Brain microvascular endothelial cell (primary cell): ENCODE measurements around the gene FSD2.

ENCODE experiments used
- DNase-seq: peaks from one replicate; pipeline ENCODE4 v3.0.0-alpha.2; 2020
- H3K27ac ChIP-seq: fragments of 250-450 bp; sonication (Bioruptor Pico); 2 replicates; pipeline ENCODE4 v1.5.1; 2020; ENCODE audit warnings: mild to moderate bottlenecking, moderate library complexity
- H3K27me3 ChIP-seq: fragments of 250-450 bp; sonication (Bioruptor Pico); replicated peaks from 2 replicates; pipeline ENCODE4 v1.5.1; 2020; ENCODE audit warnings: mild to moderate bottlenecking
- H3K36me3 ChIP-seq: fragments of 250-450 bp; sonication (Bioruptor Pico); replicated peaks from 2 replicates; pipeline ENCODE4 v1.5.1; 2020; ENCODE audit warnings: mild to moderate bottlenecking
- H3K4me3 ChIP-seq: 2 replicates; pipeline ENCODE4 v1.5.1; 2011; ENCODE audit warnings: low read depth, mild to moderate bottlenecking, control low read depth, low read length, moderate library complexity
- in situ Hi-C: cut with HindIII; loops from 2 replicates; pipeline ENCODE4 v1.10.0; 2017; ENCODE audit warnings: low sequenced_read_pairs, low pct_ligation_motif_present
- TF ChIP-seq, protein P1 (sequence below): IDR thresholded peaks from 2 replicates; pipeline ENCODE4 v1.5.1; 2011; ENCODE audit warnings: low read depth, mild to moderate bottlenecking, moderate library complexity, low read length, control low read depth, inconsistent platforms; ENCODE audit errors: missing control alignments

The FSD2 gene

DNA sequence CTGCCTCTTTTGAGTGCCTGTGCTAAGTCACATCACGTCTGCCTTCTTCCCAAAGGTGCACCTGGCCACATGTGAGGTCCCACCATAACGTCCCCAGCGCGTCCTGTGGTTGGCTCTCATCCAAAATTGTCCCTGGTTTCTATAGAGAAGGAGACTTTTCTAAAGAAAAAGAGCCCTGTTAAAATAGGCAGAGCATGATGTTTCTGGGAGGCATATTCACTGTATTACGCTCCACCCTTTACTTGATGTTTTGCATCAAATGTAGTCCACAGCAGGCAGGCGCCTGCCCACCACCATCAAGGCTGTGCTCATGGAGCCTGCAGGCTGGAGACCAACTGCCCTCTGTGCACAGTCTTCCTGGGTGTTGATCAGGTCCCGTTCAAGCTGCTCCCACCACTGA is 39.8 kb upstream of the FSD2 start:
- Histone ChIP-seq H3K27ac (no peak overlapping the region), H3K36me3 (no peaks in the 10 kb centered on the region), H3K27me3 (no peaks in the 10 kb centered on the region), H3K4me3 (no peak overlapping the region)
- TF ChIP-seq, protein P1, sequence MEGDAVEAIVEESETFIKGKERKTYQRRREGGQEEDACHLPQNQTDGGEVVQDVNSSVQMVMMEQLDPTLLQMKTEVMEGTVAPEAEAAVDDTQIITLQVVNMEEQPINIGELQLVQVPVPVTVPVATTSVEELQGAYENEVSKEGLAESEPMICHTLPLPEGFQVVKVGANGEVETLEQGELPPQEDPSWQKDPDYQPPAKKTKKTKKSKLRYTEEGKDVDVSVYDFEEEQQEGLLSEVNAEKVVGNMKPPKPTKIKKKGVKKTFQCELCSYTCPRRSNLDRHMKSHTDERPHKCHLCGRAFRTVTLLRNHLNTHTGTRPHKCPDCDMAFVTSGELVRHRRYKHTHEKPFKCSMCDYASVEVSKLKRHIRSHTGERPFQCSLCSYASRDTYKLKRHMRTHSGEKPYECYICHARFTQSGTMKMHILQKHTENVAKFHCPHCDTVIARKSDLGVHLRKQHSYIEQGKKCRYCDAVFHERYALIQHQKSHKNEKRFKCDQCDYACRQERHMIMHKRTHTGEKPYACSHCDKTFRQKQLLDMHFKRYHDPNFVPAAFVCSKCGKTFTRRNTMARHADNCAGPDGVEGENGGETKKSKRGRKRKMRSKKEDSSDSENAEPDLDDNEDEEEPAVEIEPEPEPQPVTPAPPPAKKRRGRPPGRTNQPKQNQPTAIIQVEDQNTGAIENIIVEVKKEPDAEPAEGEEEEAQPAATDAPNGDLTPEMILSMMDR: no peak
- in situ Hi-C loops: no loop called here
- DNase-seq: no peak

DNA sequence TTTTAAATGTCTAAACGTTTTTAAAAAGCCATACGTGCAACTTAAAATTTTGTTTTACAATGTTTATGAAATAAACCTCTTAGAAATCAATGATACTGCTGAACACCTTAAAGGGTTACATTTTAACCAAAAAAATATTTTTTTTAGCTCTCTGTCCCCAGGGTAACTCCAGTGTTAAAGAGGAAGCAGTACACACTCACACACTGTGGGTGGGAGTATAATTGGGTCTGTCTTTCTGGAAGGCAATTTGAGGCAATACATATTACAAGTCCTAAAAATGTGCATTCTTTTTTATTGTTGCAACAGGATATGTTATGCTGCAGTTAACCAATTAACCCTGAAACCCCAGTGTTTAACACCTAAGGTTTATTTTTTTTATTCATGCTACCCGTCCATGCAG is 37.7 kb upstream of the FSD2 start:
- DNase-seq: no peak
- in situ Hi-C loops: no loop called here
- Histone ChIP-seq H3K27me3 (no peaks in the 10 kb centered on the region), H3K27ac (no peak overlapping the region), H3K36me3 (no peaks in the 10 kb centered on the region), H3K4me3 (no peak overlapping the region)
- TF ChIP-seq, protein P1: no peak

DNA sequence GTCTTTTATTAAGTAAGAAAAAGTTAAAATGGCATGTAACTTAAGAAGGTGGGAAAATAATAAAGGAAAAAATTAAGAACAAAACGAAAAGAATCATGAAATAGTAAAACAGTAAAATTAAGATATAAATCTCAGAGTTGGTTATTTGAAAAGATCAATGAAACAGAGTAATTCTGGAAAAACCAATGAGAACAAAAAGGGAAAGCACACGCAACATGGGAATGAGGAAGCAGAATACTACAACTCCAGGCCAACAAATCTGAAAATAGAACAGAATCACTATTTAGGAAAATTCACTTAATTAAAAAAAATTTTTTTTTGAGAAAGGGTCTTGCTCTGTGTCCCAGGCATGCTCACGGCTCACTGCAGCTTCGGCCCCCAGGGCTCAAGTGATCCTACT is 34.3 kb upstream of the FSD2 start:
- H3K4me3 ChIP-seq: no peak overlapping the region
- TF ChIP-seq, protein P1: no peak
- in situ Hi-C loops: no loop called here
- no peak overlapping the region for H3K27ac ChIP-seq
- no peak for DNase-seq
- no peaks in the 10 kb centered on the region for H3K27me3 ChIP-seq
- peaks cover 18% of the 10 kb centered on the region for H3K36me3 ChIP-seq

DNA sequence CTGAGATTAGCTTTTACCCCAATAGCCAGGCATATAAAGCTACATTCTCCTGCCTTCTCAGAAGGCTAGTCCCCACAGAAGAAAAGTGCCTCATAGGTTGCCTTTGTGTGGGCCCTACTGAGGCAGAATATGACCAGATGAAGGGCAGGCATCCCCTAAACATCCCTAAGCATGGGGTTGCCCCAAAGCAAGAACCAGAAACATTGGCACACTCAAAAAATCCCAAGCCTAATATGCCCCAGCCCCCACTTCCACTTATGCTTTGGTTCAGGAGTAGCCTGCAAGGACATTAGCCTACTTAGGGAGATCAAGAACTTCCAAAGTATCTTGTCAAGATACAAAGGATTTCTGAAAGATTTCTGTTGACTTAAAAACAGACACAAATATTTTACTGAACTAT is 33.3 kb upstream of the FSD2 start:
- DNase-seq: no peak
- TF ChIP-seq, protein P1: no peak
- in situ Hi-C loops: no loop called here
- no peak overlapping the region for H3K27ac ChIP-seq
- peaks cover 26% of the 10 kb centered on the region for H3K36me3 ChIP-seq
- H3K4me3 ChIP-seq: no peak overlapping the region
- no peaks in the 10 kb centered on the region for H3K27me3 ChIP-seq

DNA sequence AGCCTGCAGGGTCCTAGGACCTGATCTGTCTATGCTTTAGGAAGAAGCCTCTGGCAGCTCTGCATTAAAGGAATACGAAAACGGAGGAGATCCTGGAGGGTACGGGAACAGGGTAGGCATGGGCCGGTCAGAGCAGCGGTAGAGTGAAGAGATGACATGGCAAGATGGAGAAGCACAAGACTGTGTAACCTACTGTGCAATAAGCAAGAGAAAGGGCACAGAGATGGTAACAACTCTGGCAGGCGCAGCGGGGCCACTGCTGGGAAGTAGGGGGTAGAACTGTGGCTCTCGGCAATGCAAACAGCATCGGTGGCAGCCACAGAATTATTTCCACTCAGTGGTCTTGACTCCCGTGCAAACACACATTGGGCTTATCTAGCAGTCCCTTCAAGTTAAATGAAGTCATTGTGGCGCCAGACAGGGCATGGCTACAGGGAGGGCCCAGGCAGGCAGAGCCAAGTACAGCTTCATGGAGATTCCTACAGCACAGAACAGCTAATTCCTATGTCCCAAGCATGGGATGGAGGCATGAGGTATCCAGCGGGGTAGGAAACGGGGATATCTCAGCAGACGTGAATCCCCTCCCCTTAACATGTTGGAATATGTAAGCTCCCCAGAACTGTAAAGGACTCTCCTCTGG is 32.3 kb upstream of the FSD2 start:
- DNase-seq: no peak
- in situ Hi-C loops: no loop called here
- H3K27me3 ChIP-seq: no peaks in the 10 kb centered on the region
- H3K36me3 ChIP-seq: peaks cover 35% of the 10 kb centered on the region
- H3K4me3 ChIP-seq: no peak overlapping the region
- TF ChIP-seq, protein P1: no peak
- H3K27ac ChIP-seq: no peak overlapping the region

DNA sequence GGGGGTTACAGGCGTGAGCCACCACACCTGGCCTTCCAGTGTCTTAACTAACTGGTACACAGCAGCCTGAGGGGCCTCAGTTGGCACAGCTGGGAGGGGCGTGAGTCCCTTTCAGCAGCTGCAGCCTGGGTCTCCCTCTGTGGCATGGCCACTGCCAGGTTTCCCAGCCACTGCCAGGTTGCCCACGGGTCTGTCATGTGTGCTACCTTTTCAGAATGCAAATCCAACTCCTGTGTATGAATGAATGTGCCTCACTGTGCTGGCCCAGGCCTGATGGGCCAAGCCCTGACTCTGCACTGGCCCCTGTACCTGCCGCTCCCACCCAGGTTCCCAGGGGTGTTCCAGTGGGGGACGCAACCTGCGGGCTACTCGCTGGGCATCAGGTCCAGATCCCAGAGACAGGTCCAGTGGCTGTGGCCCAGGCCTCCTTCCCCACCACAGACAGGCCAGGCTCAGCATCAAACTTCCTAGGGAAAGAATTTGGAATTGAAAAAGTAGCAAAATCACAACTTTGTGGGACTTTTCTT is 29.6 kb upstream of the FSD2 start:
- no peak overlapping the region for H3K4me3 ChIP-seq
- peaks cover 50% of the 10 kb centered on the region for H3K36me3 ChIP-seq
- H3K27me3 ChIP-seq: no peaks in the 10 kb centered on the region
- H3K27ac ChIP-seq: no peak overlapping the region
- in situ Hi-C loops: no loop called here
- TF ChIP-seq, protein P1: no peak
- no peak for DNase-seq
